Measurements from ENCODE around the gene OR2D2. TPM values are rescaled to one million over a fixed set of nuclear protein-coding genes. Genes with fewer than 3 reads are reported as not detected.

OR2D2 gene, protein sequence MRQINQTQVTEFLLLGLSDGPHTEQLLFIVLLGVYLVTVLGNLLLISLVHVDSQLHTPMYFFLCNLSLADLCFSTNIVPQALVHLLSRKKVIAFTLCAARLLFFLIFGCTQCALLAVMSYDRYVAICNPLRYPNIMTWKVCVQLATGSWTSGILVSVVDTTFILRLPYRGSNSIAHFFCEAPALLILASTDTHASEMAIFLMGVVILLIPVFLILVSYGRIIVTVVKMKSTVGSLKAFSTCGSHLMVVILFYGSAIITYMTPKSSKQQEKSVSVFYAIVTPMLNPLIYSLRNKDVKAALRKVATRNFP
- not detected for total RNA-seq

DNA sequence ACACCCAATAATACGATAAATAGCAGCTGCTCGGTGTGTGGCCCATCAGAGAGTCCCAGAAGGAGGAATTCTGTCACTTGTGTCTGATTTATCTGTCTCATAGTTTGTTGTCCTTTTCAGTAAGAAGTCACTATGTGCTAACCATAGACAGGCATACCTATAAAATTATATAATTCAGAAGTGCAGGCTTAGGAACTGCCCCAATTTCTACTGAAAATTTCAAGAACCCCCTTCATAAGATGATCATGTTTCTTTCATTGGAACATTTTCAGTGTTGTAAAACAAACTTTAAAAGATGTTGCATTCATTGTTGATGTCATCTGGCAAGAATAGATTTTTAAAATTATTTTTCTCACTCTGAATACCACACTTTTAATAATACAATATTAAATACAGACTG lies at the start of gene OR2D2:
OR2D2 (minus strand) TSS at position 101 of the 400 bp plus-strand sequence; CDS start at position 101, 0 bp downstream.
- intact Hi-C loops (cut with DNase I) = no loop called here
- no peaks in the 10 kb centered on the region for H3K36me3 ChIP-seq
- no peaks in the 10 kb centered on the region for H3K27me3 ChIP-seq
- H3K9me3 ChIP-seq = no peaks in the 10 kb centered on the region
- no peak within 1 kb of the TSS for H3K4me3 ChIP-seq
- no peak for DNase-seq (ENCODE audit: extremely low spot score in 2 of 2)
- TF ChIP-seq POLR2AphosphoS5 (IDR thresholded peaks at IDR 0.05; ENCODE audit: insufficient read depth in 1 of 2, low read depth in 1 of 2) (no peak), POLR2A (IDR thresholded peaks at IDR 0.05) (no peak)
- TF ChIP-seq, protein P1, sequence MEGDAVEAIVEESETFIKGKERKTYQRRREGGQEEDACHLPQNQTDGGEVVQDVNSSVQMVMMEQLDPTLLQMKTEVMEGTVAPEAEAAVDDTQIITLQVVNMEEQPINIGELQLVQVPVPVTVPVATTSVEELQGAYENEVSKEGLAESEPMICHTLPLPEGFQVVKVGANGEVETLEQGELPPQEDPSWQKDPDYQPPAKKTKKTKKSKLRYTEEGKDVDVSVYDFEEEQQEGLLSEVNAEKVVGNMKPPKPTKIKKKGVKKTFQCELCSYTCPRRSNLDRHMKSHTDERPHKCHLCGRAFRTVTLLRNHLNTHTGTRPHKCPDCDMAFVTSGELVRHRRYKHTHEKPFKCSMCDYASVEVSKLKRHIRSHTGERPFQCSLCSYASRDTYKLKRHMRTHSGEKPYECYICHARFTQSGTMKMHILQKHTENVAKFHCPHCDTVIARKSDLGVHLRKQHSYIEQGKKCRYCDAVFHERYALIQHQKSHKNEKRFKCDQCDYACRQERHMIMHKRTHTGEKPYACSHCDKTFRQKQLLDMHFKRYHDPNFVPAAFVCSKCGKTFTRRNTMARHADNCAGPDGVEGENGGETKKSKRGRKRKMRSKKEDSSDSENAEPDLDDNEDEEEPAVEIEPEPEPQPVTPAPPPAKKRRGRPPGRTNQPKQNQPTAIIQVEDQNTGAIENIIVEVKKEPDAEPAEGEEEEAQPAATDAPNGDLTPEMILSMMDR (IDR thresholded peaks at IDR 0.05) = no peak
- H3K27ac ChIP-seq = no peak within 1 kb of the TSS
- no peaks in the 10 kb centered on the region for H3K4me1 ChIP-seq

DNA sequence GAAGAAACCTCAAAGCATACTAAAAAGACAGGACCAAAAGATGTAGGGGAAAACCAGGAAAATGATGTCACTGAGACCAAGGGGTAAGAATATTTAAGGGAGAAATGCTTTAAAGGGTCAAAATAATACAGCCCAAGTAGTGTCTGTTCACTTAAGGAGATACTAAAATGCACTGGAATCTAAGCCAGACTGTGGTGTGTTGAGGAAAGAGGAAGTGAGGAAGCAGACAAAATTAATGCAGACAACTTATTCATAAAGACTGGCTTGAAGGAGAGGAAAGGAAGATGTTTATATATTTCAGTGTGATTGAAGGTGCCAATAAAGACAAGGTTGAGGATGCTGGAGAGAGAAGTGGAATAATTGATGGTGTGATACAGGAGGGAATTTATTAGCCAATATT lies 49.7 kb upstream of the OR2D2 start:
- no peaks in the 10 kb centered on the region for H3K27me3 ChIP-seq
- no peak overlapping the region for H3K27ac ChIP-seq
- intact Hi-C loops (cut with DNase I) = no loop called here
- H3K36me3 ChIP-seq = no peaks in the 10 kb centered on the region
- no peak overlapping the region for H3K4me3 ChIP-seq
- no peaks in the 10 kb centered on the region for H3K9me3 ChIP-seq
- no peaks in the 10 kb centered on the region for H3K4me1 ChIP-seq
- TF ChIP-seq POLR2A (IDR thresholded peaks at IDR 0.05) = no peak
- no peak for TF ChIP-seq POLR2AphosphoS5 (IDR thresholded peaks at IDR 0.05; ENCODE audit: insufficient read depth in 1 of 2, low read depth in 1 of 2)
- TF ChIP-seq, protein P1 (IDR thresholded peaks at IDR 0.05) = no peak
- DNase-seq (ENCODE audit: extremely low spot score in 2 of 2) = no peak

DNA sequence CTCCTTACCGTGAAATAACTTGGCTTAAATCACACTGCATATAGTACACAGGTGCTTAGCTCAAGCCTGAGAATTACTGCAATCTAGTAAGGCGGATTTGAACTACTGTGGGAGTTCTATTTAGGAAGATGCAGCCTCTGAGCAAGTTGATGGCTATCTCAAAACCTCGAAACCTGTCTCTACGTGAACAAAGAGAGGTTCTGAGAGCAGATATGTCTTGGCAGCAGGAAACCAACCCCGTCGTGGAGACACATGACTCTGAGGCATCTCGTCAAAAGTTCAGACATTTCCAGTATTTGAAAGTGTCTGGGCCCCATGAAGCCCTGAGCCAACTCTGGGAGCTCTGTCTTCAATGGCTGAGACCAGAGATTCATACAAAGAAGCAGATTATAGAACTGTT lies 39.8 kb upstream of the OR2D2 start:
- H3K4me1 ChIP-seq = peaks cover 7% of the 10 kb centered on the region
- no peak overlapping the region for H3K4me3 ChIP-seq
- no peaks in the 10 kb centered on the region for H3K36me3 ChIP-seq
- TF ChIP-seq POLR2A (IDR thresholded peaks at IDR 0.05) (no peak), POLR2AphosphoS5 (IDR thresholded peaks at IDR 0.05; ENCODE audit: insufficient read depth in 1 of 2, low read depth in 1 of 2) (no peak)
- TF ChIP-seq, protein P1 (IDR thresholded peaks at IDR 0.05) = no peak
- no peak overlapping the region for H3K27ac ChIP-seq
- H3K9me3 ChIP-seq = no peaks in the 10 kb centered on the region
- DNase-seq (ENCODE audit: extremely low spot score in 2 of 2) = no peak
- no peaks in the 10 kb centered on the region for H3K27me3 ChIP-seq
- intact Hi-C loops (cut with DNase I) = no loop called here

DNA sequence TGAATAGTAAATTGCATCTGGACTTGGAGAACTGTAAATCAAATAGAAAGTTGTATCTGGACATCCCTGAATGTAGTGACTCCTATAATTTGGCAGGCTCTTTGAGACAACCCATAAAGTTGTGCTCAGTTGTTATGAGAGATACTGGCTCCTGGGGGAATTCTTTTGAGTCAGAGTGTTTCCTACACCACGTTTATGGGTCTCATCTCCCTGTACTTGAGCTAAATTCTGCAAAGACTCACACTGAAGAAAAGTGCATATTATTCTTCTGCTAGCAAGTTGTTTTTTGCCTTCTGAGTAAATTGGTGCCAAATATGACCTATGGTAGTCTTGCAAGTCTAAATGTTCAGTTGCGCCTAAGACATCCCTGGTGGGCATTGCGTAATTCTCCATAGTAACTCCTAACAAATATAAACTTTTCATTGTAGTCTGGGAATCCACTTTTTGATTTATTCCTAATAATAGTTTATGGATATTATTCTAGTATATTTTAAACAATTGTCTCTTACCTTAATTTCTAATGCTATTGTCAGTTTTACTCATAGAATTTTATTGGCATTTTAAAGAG lies 38.9 kb upstream of the OR2D2 start:
- intact Hi-C loops (cut with DNase I) = no loop called here
- DNase-seq (ENCODE audit: extremely low spot score in 2 of 2) = no peak

More for the DNA sequence above, 38.9 kb upstream of the OR2D2 start:
- Histone ChIP-seq H3K9me3 (no peaks in the 10 kb centered on the region), H3K27ac (no peak overlapping the region), H3K27me3 (no peaks in the 10 kb centered on the region), H3K36me3 (no peaks in the 10 kb centered on the region), H3K4me3 (no peak overlapping the region), H3K4me1 (peaks cover 11% of the 10 kb centered on the region)
- TF ChIP-seq POLR2AphosphoS5 (IDR thresholded peaks at IDR 0.05; ENCODE audit: insufficient read depth in 1 of 2, low read depth in 1 of 2) (no peak), POLR2A (IDR thresholded peaks at IDR 0.05) (no peak)
- TF ChIP-seq, protein P1 (IDR thresholded peaks at IDR 0.05) = no peak
